Prostate gland (tissue), 2 donors: Measurements from ENCODE around the gene ACOX3. TPM values are rescaled to one million over a fixed set of nuclear protein-coding genes. Genes with fewer than 3 reads are reported as not detected.

ENCODE experiments used
- DNase-seq: peaks from one replicate; pipeline ENCODE4 v3.0.0-alpha.2; 2019; ENCODE audit warnings: low spot score
- H3K27ac ChIP-seq, 2 donors: fragments of 200-600 bp; sonication (generic); 2 replicates each; pipeline ENCODE4 v1.5.1; 2017 to 2019
- H3K27me3 ChIP-seq: fragments of 200-600 bp; sonication (generic); replicated peaks from 2 replicates; pipeline ENCODE4 v1.5.1; 2019; ENCODE audit not compliant: insufficient read depth
- H3K36me3 ChIP-seq, 2 donors: fragments of 200-600 bp; sonication (generic); 1 replicate in 1 of 2; 2 replicates in 1 of 2; pipeline versions ENCODE4 v1.5.1 to v1.8.1; 2017 to 2019
- H3K4me1 ChIP-seq: fragments of 200-600 bp; sonication (generic); replicated peaks from 2 replicates; pipeline ENCODE4 v1.5.1; 2019
- H3K4me3 ChIP-seq, 2 donors: fragments of 200-600 bp; sonication (generic); 2 replicates each; pipeline ENCODE4 v1.5.1; 2017 to 2019
- H3K9me3 ChIP-seq: fragments of 200-600 bp; sonication (generic); 2 replicates; pipeline ENCODE4 v1.5.1; 2017
- CTCF ChIP-seq, 4 experiments: fragments of 200-600 bp in 2 of 4; fragments of 450-650 bp in 2 of 4; sonication (generic) in 2 of 4; IDR thresholded peaks; 1 replicate in 3 of 4; 2 replicates in 1 of 4; pipeline ENCODE4 v1.5.1; 2016 to 2019; ENCODE audit warnings: antibody characterized with exemption in 4 of 4, mild to moderate bottlenecking in 2 of 4, moderate library complexity in 2 of 4
- POLR2A ChIP-seq: fragments of 450-650 bp; IDR thresholded peaks from one replicate; pipeline ENCODE4 v1.6.1; 2016; ENCODE audit warnings: antibody characterized with exemption, mild to moderate bottlenecking
- POLR2AphosphoS5 ChIP-seq: sonication (generic); formaldehyde crosslinking; IDR thresholded peaks from one replicate; pipeline ENCODE4 v1.6.1; 2017; ENCODE audit warnings: antibody characterized with exemption
- WGBS: methylation state at CpG from one replicate; pipeline ENCODE4 v1.1.5; 2018; 5-methylcytosine and 5-hydroxymethylcytosine counted together
- intact Hi-C: fragments of 100-400 bp; cut with DNase I; formaldehyde crosslinking; loops from one replicate; pipeline ENCODE4 v1.14.2; 2022
- total RNA-seq, 2 donors: library from RNA; depleted of rRNA; stranded (reverse); fragments of >200 nt; gene quantifications; one replicate each; pipeline ENCODE4 v1.1.0, GENCODE V29; 2016

Gene ACOX3
- total RNA-seq, 2 donors from 2014 or later = 65.7 to 75.4 TPM

GRCh38 chr4:8465615-8466611 is 25.4 kb upstream of the ACOX3 start:
- Histone ChIP-seq H3K36me3 (no peaks in the 10 kb centered on the region), H3K9me3 (no peaks in the 10 kb centered on the region), H3K27me3 (no peaks in the 10 kb centered on the region), H3K4me3 (no peak overlapping the region), H3K27ac (no peak overlapping the region), H3K4me1 (no peaks in the 10 kb centered on the region)
- intact Hi-C loops = no loop called here
- 87% methylated on average over 28 of the region's 31 CpGs for WGBS
- no peak for DNase-seq
- TF ChIP-seq POLR2A (no peak), POLR2AphosphoS5 (no peak), CTCF (IDR thresholded peaks at IDR 0.05) (no peak)

DNA sequence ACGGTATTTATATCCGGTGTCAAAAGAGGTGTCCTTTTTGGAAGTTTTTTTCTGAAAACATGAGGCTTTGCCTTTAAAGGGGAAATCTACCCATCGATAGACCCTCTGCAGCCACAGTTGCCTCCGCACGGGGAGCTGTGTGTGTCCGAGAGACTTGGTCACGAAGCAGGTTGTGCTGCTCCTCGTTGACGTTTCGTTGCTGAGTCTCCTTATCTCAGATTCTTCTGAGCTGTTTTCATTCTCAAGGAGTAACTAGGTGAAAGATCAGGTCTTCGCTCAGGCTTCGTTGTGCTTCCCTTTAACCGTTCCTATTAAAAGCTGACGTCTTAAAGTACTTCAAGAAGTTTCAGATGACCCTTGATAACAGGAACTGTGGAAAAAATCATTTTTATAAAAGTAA is 23.9 kb upstream of the ACOX3 start:
- H3K4me3 ChIP-seq = no peak overlapping the region
- no peaks in the 10 kb centered on the region for H3K9me3 ChIP-seq
- intact Hi-C loops = no loop called here
- TF ChIP-seq CTCF (IDR thresholded peaks at IDR 0.05) = no peak
- no peak for DNase-seq
- peaks cover 0 to 3% of the 10 kb centered on the region in 2 donors for H3K36me3 ChIP-seq
- no peak overlapping the region for H3K27ac ChIP-seq
- H3K27me3 ChIP-seq = no peaks in the 10 kb centered on the region
- WGBS = 90% methylated on average over 14 of the region's 14 CpGs
- no peaks in the 10 kb centered on the region for H3K4me1 ChIP-seq

- Histone ChIP-seq H3K27ac (no peak overlapping the region), H3K9me3 (no peaks in the 10 kb centered on the region), H3K4me1 (no peaks in the 10 kb centered on the region), H3K27me3 (no peaks in the 10 kb centered on the region), H3K36me3 (peaks cover 0 to 3% of the 10 kb centered on the region in 2 donors), H3K4me3 (no peak overlapping the region)
- no peak for DNase-seq
- intact Hi-C loops = no loop called here
- TF ChIP-seq POLR2AphosphoS5 (no peak), POLR2A (no peak), CTCF (IDR thresholded peaks at IDR 0.05) (no peak)
- 91% methylated on average over 9 of the region's 9 CpGs for WGBS
Measured at GRCh38 chr4:8463811-8464210, 23.3 kb upstream of the ACOX3 start.

DNA sequence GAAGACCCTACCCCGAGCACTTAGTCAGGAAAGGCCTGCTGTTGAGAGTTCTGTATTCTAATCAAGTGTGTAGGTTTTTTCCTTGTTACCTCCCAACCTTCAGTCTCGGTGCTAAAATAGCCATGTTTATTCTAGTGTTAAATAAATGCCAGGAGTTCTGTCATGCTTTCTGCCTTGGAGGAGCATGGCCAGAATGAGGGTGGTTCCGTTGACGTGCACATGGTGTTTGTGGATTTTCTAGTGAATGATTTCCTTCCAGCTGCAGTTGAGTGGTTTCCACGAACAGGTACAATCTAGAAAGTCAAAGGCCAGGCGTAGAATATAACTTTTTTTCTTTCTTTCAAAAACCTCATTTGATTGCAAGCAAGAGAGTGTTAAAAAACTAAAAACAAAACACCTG is 21.1 kb upstream of the ACOX3 start:
- Histone ChIP-seq H3K9me3 (no peaks in the 10 kb centered on the region), H3K27ac (no peak overlapping the region), H3K4me1 (no peaks in the 10 kb centered on the region), H3K27me3 (no peaks in the 10 kb centered on the region), H3K4me3 (no peak overlapping the region), H3K36me3 (peaks cover 0 to 3% of the 10 kb centered on the region in 2 donors)
- no peak for DNase-seq
- TF ChIP-seq POLR2AphosphoS5 = no peak
- TF ChIP-seq CTCF (IDR thresholded peaks at IDR 0.05) = no peak
- TF ChIP-seq POLR2A = no peak
- intact Hi-C loops = no loop called here
- 84% methylated on average over 6 of the region's 6 CpGs for WGBS

DNA sequence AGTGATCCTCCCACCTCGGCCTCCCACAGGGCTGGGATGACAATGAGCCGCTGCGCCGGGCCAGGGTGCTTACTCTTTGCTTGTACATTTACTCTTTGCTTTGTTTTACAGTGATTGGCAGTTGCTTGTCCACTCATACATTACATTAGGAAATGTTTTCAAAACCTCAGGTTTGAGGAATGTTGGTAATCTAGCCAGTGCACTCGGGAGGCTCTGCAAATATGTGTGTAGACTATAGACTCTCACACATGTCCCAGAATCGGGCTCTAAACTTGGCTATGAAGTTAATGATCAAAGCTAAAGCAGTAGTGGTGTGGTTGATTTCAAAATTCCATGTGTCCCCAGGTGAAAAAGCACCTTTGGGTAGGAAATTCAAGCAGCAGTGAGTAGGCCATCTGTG is 20.6 kb upstream of the ACOX3 start:
- H3K4me1 ChIP-seq = no peaks in the 10 kb centered on the region
- H3K4me3 ChIP-seq = no peak overlapping the region
- intact Hi-C loops = no loop called here
- no peak for TF ChIP-seq POLR2AphosphoS5
- no peak for TF ChIP-seq CTCF (IDR thresholded peaks at IDR 0.05)
- no peak for TF ChIP-seq POLR2A
- no peaks in the 10 kb centered on the region for H3K9me3 ChIP-seq
- no peak for DNase-seq
- H3K27ac ChIP-seq = no peak overlapping the region
- no peaks in the 10 kb centered on the region for H3K27me3 ChIP-seq
- 92% methylated on average over 6 of the region's 6 CpGs for WGBS
- peaks cover 0 to 3% of the 10 kb centered on the region in 2 donors for H3K36me3 ChIP-seq
